Measurements from ENCODE around the gene PIP4K2C.

The PIP4K2C gene

DNA sequence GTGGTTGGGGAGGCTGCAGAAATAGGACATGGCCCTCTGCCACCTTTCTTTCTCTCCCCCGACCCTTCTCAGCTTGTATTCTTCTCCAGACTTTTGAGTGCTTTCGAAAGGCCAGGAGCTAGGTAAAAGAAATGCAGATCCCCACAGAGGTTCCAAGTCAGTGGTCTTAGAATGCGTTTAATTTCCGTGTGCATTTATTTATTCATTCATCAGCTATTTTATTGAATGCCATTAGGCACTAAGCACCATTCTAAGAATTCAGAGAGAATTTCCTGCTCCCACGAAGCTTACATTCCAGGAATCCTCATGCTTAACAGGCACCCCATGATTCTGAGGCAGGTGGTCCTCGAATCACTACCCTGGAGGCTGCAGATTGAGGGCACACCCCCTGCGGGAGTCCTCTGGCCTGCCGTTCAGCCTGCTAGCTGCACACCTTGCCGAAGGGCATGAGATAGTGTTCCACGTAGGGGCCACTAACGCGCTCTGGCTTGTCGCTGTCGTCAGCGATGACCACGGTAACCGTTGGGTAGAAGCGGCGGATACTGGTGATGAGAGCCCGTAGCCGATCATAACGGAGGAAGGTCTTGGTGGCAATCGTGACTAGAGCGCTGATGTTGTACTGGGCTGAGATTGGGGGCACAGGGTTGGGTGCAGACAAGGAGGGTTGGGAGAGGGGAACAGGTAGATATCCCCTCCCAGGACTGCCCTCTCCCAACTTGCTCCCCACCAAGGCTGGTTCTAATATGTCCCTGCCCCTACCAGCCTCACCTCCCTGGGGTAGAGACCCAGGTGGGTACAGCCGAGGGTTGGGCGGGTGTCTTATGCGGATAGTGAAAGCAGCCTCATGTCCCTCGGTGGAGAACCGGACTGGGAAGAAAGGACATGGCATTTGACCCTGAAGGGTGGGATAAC, 37.5 kb downstream of the PIP4K2C start:
- Histone ChIP-seq H3K9ac (ENCODE audit: low read length) (no peak overlapping the region), H3K9me3 (replicated peaks; ENCODE audit: insufficient read depth, low read length) (no peaks in the 10 kb centered on the region), H3K36me3 (replicated peaks; ENCODE audit: insufficient read depth, low read length) (no peaks in the 10 kb centered on the region), H3K9me2 (replicated peaks; ENCODE audit: insufficient read depth, low read length) (no peaks in the 10 kb centered on the region), H4K20me1 (ENCODE audit: insufficient read depth, low read length) (no peaks in the 10 kb centered on the region), H3K4me1 (ENCODE audit: low read length) (peaks cover 4% of the 10 kb centered on the region; the same call in 1 of the 2 replicates), H3K4me2 (ENCODE audit: low read depth, low read length) (no peak overlapping the region), H3K27ac (ENCODE audit: low read length) (no peak overlapping the region), H3F3A (ENCODE audit: insufficient read depth, low read length) (no peaks in the 10 kb centered on the region), H2AFZ (ENCODE audit: low read length) (no peak overlapping the region), H3K27me3 (replicated peaks; ENCODE audit: insufficient read depth, low read length) (0 out of 2 replicates have a peak, but pooled peaks cover 4% of the 10 kb centered on the region), H3K4me3 (ENCODE audit: low read length) (no peak overlapping the region), H3K79me2 (ENCODE audit: low read length) (peaks cover 10% of the 10 kb centered on the region; the same call in 1 of the 2 replicates)
- TF ChIP-seq EZH2 (optimal IDR thresholded peaks at IDR 0.05; ENCODE audit: low read depth, low read length): no peak
- no peak for TF ChIP-seq EZH2phosphoT487 (IDR thresholded peaks at IDR 0.05; ENCODE audit: low read length)
- TF ChIP-seq, protein P1, sequence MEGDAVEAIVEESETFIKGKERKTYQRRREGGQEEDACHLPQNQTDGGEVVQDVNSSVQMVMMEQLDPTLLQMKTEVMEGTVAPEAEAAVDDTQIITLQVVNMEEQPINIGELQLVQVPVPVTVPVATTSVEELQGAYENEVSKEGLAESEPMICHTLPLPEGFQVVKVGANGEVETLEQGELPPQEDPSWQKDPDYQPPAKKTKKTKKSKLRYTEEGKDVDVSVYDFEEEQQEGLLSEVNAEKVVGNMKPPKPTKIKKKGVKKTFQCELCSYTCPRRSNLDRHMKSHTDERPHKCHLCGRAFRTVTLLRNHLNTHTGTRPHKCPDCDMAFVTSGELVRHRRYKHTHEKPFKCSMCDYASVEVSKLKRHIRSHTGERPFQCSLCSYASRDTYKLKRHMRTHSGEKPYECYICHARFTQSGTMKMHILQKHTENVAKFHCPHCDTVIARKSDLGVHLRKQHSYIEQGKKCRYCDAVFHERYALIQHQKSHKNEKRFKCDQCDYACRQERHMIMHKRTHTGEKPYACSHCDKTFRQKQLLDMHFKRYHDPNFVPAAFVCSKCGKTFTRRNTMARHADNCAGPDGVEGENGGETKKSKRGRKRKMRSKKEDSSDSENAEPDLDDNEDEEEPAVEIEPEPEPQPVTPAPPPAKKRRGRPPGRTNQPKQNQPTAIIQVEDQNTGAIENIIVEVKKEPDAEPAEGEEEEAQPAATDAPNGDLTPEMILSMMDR (IDR thresholded peaks at IDR 0.05; ENCODE audit: low read length): no peak
- no peak for DNase-seq

DNA sequence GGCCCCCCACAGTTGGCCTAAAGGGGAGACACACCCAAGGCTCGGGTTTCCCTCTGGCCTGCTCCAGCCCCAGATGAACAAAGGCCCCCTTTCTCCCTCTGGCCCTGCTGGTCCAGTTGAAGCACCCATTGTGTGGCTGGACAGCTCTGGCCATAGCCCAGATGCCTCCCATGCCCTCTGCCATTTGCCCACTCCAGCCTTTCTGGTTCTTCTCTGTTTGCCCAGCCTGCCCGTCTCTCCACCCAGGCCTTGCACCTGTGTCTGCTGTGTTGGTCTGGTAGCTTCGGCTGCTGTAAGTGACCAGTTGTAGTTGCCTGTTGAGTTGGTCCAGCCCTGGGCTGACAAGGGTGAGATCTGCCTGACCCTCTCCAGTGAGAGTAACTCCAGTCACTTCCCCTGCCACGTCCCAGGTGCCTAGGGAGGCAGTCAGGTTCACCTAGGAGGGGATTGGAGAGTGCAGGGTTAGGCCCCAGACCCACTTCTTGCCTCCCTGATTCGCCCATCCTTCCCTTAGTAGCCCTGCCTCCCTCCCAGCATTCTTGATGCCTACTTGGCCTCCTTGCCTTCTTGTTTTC, 39.0 kb downstream of the PIP4K2C start:
- Histone ChIP-seq H3K79me2 (ENCODE audit: low read length) (peaks cover 10% of the 10 kb centered on the region; the same call in 1 of the 2 replicates), H3K4me1 (ENCODE audit: low read length) (peaks cover 11% of the 10 kb centered on the region; the same call in 1 of the 2 replicates), H3K4me2 (ENCODE audit: low read depth, low read length) (no peak overlapping the region), H3K36me3 (replicated peaks; ENCODE audit: insufficient read depth, low read length) (no peaks in the 10 kb centered on the region), H4K20me1 (ENCODE audit: insufficient read depth, low read length) (no peaks in the 10 kb centered on the region), H3K27me3 (replicated peaks; ENCODE audit: insufficient read depth, low read length) (no peaks in the 10 kb centered on the region), H3K27ac (ENCODE audit: low read length) (no peak overlapping the region), H3K9me2 (replicated peaks; ENCODE audit: insufficient read depth, low read length) (no peaks in the 10 kb centered on the region), H2AFZ (ENCODE audit: low read length) (no peak overlapping the region), H3K9ac (ENCODE audit: low read length) (no peak overlapping the region), H3K9me3 (replicated peaks; ENCODE audit: insufficient read depth, low read length) (no peaks in the 10 kb centered on the region), H3F3A (ENCODE audit: insufficient read depth, low read length) (no peaks in the 10 kb centered on the region), H3K4me3 (ENCODE audit: low read length) (no peak overlapping the region)
- TF ChIP-seq, protein P1 (IDR thresholded peaks at IDR 0.05; ENCODE audit: low read length): no peak
- no peak for TF ChIP-seq EZH2phosphoT487 (IDR thresholded peaks at IDR 0.05; ENCODE audit: low read length)
- no peak for TF ChIP-seq EZH2 (optimal IDR thresholded peaks at IDR 0.05; ENCODE audit: low read depth, low read length)
- DNase-seq: no peak

DNA sequence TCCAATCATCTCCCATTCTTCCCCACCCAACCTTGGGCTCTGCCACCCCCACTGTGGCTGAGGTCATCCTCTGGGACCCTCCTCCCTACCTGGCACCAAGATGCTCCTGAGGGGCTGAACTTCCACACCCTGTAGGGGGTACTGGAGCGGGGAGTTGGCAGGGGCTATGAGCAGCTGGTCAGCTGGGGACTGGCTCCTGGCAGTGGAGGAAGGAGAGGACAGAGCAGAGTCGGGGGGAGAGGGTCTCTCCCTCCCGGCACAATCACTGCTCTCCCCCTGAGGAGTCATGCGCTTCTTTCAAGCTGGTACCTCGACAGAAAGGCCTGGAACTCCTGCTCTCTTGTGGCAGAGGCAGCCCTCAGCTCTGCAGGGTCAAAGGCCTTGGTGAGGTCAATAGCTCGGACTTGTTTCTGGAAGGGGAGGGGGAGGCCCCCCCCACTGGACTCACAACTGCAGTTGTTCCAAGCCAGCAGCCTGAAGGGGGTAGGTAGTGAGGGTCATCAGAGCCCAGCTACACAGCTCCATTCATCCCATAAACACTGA, 40.0 kb downstream of the PIP4K2C start:
- TF ChIP-seq, protein P1 (IDR thresholded peaks at IDR 0.05; ENCODE audit: low read length): no peak
- TF ChIP-seq EZH2phosphoT487 (IDR thresholded peaks at IDR 0.05; ENCODE audit: low read length) (no peak), EZH2 (optimal IDR thresholded peaks at IDR 0.05; ENCODE audit: low read depth, low read length) (no peak)
- H3K9me3 ChIP-seq (replicated peaks; ENCODE audit: insufficient read depth, low read length): no peaks in the 10 kb centered on the region
- no peak overlapping the region for H3K27ac ChIP-seq (ENCODE audit: low read length)
- H3K4me3 ChIP-seq (ENCODE audit: low read length): no peak overlapping the region
- no peaks in the 10 kb centered on the region for H3K36me3 ChIP-seq (replicated peaks; ENCODE audit: insufficient read depth, low read length)
- H3F3A ChIP-seq (ENCODE audit: insufficient read depth, low read length): no peaks in the 10 kb centered on the region
- H3K79me2 ChIP-seq (ENCODE audit: low read length): peaks cover 10% of the 10 kb centered on the region; the same call in 1 of the 2 replicates
- DNase-seq: no peak
- H3K9ac ChIP-seq (ENCODE audit: low read length): no peak overlapping the region
- H3K4me2 ChIP-seq (ENCODE audit: low read depth, low read length): no peak overlapping the region
- no peaks in the 10 kb centered on the region for H4K20me1 ChIP-seq (ENCODE audit: insufficient read depth, low read length)
- H3K27me3 ChIP-seq (replicated peaks; ENCODE audit: insufficient read depth, low read length): no peaks in the 10 kb centered on the region
- no peak overlapping the region for H2AFZ ChIP-seq (ENCODE audit: low read length)
- H3K4me1 ChIP-seq (ENCODE audit: low read length): peaks cover 11% of the 10 kb centered on the region; the same call in 1 of the 2 replicates
- H3K9me2 ChIP-seq (replicated peaks; ENCODE audit: insufficient read depth, low read length): no peaks in the 10 kb centered on the region

Data from MM.1S (cell line).